ENCODE measurements around the gene RNF112.

The RNF112 gene

GRCh38 chr17:19372866-19373504 is 38.0 kb upstream of the RNF112 start:
- FAIRE-seq, result no peak
- no peak for DNase-seq (ENCODE audit: insufficient read length, low spot score)

- FAIRE-seq, result no peak
- no peak for DNase-seq (ENCODE audit: insufficient read length, low spot score)
These were observed 36.9 kb upstream of the RNF112 start for GRCh38 chr17:19374136-19374535.

- no peak for DNase-seq (ENCODE audit: insufficient read length, low spot score)
- FAIRE-seq, result no peak
These were observed 35.3 kb upstream of the RNF112 start for GRCh38 chr17:19375732-19376131.

GRCh38 chr17:19376811-19377210 is 34.2 kb upstream of the RNF112 start:
- FAIRE-seq (peak; percentile 62), DNase-seq (ENCODE audit: insufficient read length, low spot score) (no peak)

GRCh38 chr17:19377602-19378415 is 33.2 kb upstream of the RNF112 start:
- DNase-seq (ENCODE audit: insufficient read length, low spot score) (peak; percentile 100), FAIRE-seq (no peak)

GRCh38 chr17:19378416-19379360 is 32.3 kb upstream of the RNF112 start, which contains the start of gene MAPK7:
Gene MAPK7 (plus strand): TSS chr17:19378498. CDS start chr17:19378901, 403 bp downstream.
- DNase-seq (ENCODE audit: insufficient read length, low spot score), result no peak
- FAIRE-seq, result peak; percentile 99

- FAIRE-seq, result no peak
These were observed 31.5 kb upstream of the RNF112 start for GRCh38 chr17:19379361-19380065.

GRCh38 chr17:19380481-19381301 is 30.3 kb upstream of the RNF112 start:
- no peak for FAIRE-seq
- no peak for DNase-seq (ENCODE audit: insufficient read length, low spot score)

More at GRCh38 chr17:19379361-19380065, 31.5 kb upstream of the RNF112 start:
- no peak for DNase-seq (ENCODE audit: insufficient read length, low spot score)

- FAIRE-seq, result no peak
- no peak for DNase-seq (ENCODE audit: insufficient read length, low spot score)
These were observed 29.7 kb upstream of the RNF112 start for GRCh38 chr17:19381361-19381740.

GRCh38 chr17:19381741-19382444 is 29.1 kb upstream of the RNF112 start:
- DNase-seq (ENCODE audit: insufficient read length, low spot score) (no peak), FAIRE-seq (no peak)

- no peak for DNase-seq (ENCODE audit: insufficient read length, low spot score)
- no peak for FAIRE-seq
These were observed 28.2 kb upstream of the RNF112 start for GRCh38 chr17:19382531-19383444.

- DNase-seq (ENCODE audit: insufficient read length, low spot score) (no peak), FAIRE-seq (no peak)
These were observed 27.2 kb upstream of the RNF112 start for GRCh38 chr17:19383681-19384470.

GRCh38 chr17:19384723-19385391 is 26.2 kb upstream of the RNF112 start:
- FAIRE-seq, result no peak
- DNase-seq (ENCODE audit: insufficient read length, low spot score), result no peak

GRCh38 chr17:19385521-19385983 is 25.5 kb upstream of the RNF112 start:
- DNase-seq (ENCODE audit: insufficient read length, low spot score) (no peak), FAIRE-seq (no peak)

- FAIRE-seq, result no peak
- DNase-seq (ENCODE audit: insufficient read length, low spot score), result no peak
These were observed 24.7 kb upstream of the RNF112 start for GRCh38 chr17:19386051-19386929.
